ENCODE data around the gene IDH3G.

The IDH3G gene

GRCh38 chrX:153814591-153815315 is 20.6 kb upstream of the IDH3G start:
- H2AFZ ChIP-seq (ENCODE audit: low read depth): no peak overlapping the region
- H3K4me2 ChIP-seq: no peak overlapping the region
- no peaks in the 10 kb centered on the region for H3K4me1 ChIP-seq (ENCODE audit: low read depth, poor library complexity, severe bottlenecking)
- no peak overlapping the region for H3K4me3 ChIP-seq (IDR thresholded peaks at IDR 0.05; ENCODE audit: insufficient read depth, low read depth, low read length)
- no peak for TF ChIP-seq CTCF (conservative IDR thresholded peaks at IDR 0.05; ENCODE audit: low read depth, low read length)
- no peak overlapping the region for H3K9ac ChIP-seq
- H3K36me3 ChIP-seq (ENCODE audit: insufficient read depth): no peaks in the 10 kb centered on the region
- H3K27me3 ChIP-seq (ENCODE audit: insufficient read depth, low read depth): peaks cover 43% of the 10 kb centered on the region
- H3K27ac ChIP-seq: no peak overlapping the region
- H3K79me2 ChIP-seq (ENCODE audit: insufficient read depth, low read depth): no peaks in the 10 kb centered on the region
- no peaks in the 10 kb centered on the region for H4K20me1 ChIP-seq (ENCODE audit: insufficient read depth)

- H3K4me1 ChIP-seq (ENCODE audit: low read depth, poor library complexity, severe bottlenecking): no peaks in the 10 kb centered on the region
- peaks cover 34% of the 10 kb centered on the region for H3K27me3 ChIP-seq (ENCODE audit: insufficient read depth, low read depth)
- H3K4me2 ChIP-seq: no peak overlapping the region
- no peak for TF ChIP-seq CTCF (conservative IDR thresholded peaks at IDR 0.05; ENCODE audit: low read depth, low read length)
- H4K20me1 ChIP-seq (ENCODE audit: insufficient read depth): no peaks in the 10 kb centered on the region
- no peak overlapping the region for H3K4me3 ChIP-seq (IDR thresholded peaks at IDR 0.05; ENCODE audit: insufficient read depth, low read depth, low read length)
- no peaks in the 10 kb centered on the region for H3K36me3 ChIP-seq (ENCODE audit: insufficient read depth)
- no peak overlapping the region for H3K27ac ChIP-seq
- no peak overlapping the region for H2AFZ ChIP-seq (ENCODE audit: low read depth)
- H3K79me2 ChIP-seq (ENCODE audit: insufficient read depth, low read depth): no peaks in the 10 kb centered on the region
- no peak overlapping the region for H3K9ac ChIP-seq
Observed at GRCh38 chrX:153813161-153813560, 19.0 kb upstream of the IDH3G start.

- no peaks in the 10 kb centered on the region for H4K20me1 ChIP-seq (ENCODE audit: insufficient read depth)
- H3K27ac ChIP-seq: no peak overlapping the region
- H3K4me1 ChIP-seq (ENCODE audit: low read depth, poor library complexity, severe bottlenecking): no peaks in the 10 kb centered on the region
- peaks cover 26% of the 10 kb centered on the region for H3K27me3 ChIP-seq (ENCODE audit: insufficient read depth, low read depth)
- TF ChIP-seq CTCF (conservative IDR thresholded peaks at IDR 0.05; ENCODE audit: low read depth, low read length): no peak
- no peaks in the 10 kb centered on the region for H3K36me3 ChIP-seq (ENCODE audit: insufficient read depth)
- no peak overlapping the region for H3K4me3 ChIP-seq (IDR thresholded peaks at IDR 0.05; ENCODE audit: insufficient read depth, low read depth, low read length)
- H3K9ac ChIP-seq: no peak overlapping the region
- no peak overlapping the region for H3K4me2 ChIP-seq
- no peaks in the 10 kb centered on the region for H3K79me2 ChIP-seq (ENCODE audit: insufficient read depth, low read depth)
- no peak overlapping the region for H2AFZ ChIP-seq (ENCODE audit: low read depth)
Observed at GRCh38 chrX:153812220-153812619, 18.0 kb upstream of the IDH3G start.

GRCh38 chrX:153807976-153808375 is 13.8 kb upstream of the IDH3G start:
- H3K4me3 ChIP-seq (IDR thresholded peaks at IDR 0.05; ENCODE audit: insufficient read depth, low read depth, low read length): no peak overlapping the region
- TF ChIP-seq CTCF (conservative IDR thresholded peaks at IDR 0.05; ENCODE audit: low read depth, low read length): no peak

More at GRCh38 chrX:153807976-153808375, 13.8 kb upstream of the IDH3G start:
- H3K79me2 ChIP-seq (ENCODE audit: insufficient read depth, low read depth): no peaks in the 10 kb centered on the region
- H3K27ac ChIP-seq: no peak overlapping the region
- H3K36me3 ChIP-seq (ENCODE audit: insufficient read depth): no peaks in the 10 kb centered on the region
- no peak overlapping the region for H2AFZ ChIP-seq (ENCODE audit: low read depth)
- H3K4me1 ChIP-seq (ENCODE audit: low read depth, poor library complexity, severe bottlenecking): no peaks in the 10 kb centered on the region
- H3K9ac ChIP-seq: no peak overlapping the region
- no peak overlapping the region for H3K4me2 ChIP-seq
- peaks cover 31% of the 10 kb centered on the region for H3K27me3 ChIP-seq (ENCODE audit: insufficient read depth, low read depth)
- H4K20me1 ChIP-seq (ENCODE audit: insufficient read depth): no peaks in the 10 kb centered on the region

Measured in KMS-11 (cell line).